Activated CD4-positive, alpha-beta T cell treated with anti-CD3 and anti-CD28 coated beads for 36 hours (primary cell): ENCODE data around the gene SPAAR. TPM values are rescaled to one million over a fixed set of nuclear protein-coding genes. Genes with fewer than 3 reads are reported as not detected.

Source experiments
- ATAC-seq: fragments of 200-7000 bp; cut with Tn5 transposase; one replicate; pipeline ENCODE4 v1.10.0; 2021; ENCODE audit warnings: mild to moderate bottlenecking, moderate library complexity
- CTCF ChIA-PET: fragments of 350-600 bp; sonication (Branson Sonifier 250); formaldehyde crosslinking; loops from one replicate; lab custom pipeline; 2021; ENCODE audit warnings: antibody characterized with exemption; lab: Charles Lee
- POLR2A ChIA-PET: fragments of 350-600 bp; sonication (Branson Sonifier 250); formaldehyde crosslinking; loops from one replicate; lab custom pipeline; 2021; ENCODE audit warnings: antibody characterized with exemption, inconsistent platforms; lab: Charles Lee
- DNase-seq: peaks from one replicate; pipeline ENCODE4 v3.0.0-alpha.2; 2020
- H3K27ac Mint-ChIP-seq: one replicate; pipeline ENCODE4 v1.8.0; 2021; ENCODE audit warnings: mixed read lengths
- H3K27me3 Mint-ChIP-seq: one replicate; pipeline ENCODE4 v1.8.0; 2021; ENCODE audit warnings: mixed read lengths
- H3K36me3 Mint-ChIP-seq: one replicate; pipeline ENCODE4 v1.8.0; 2021; ENCODE audit warnings: low read depth, mixed read lengths
- H3K4me1 Mint-ChIP-seq: one replicate; pipeline ENCODE4 v1.8.0; 2021; ENCODE audit warnings: mixed read lengths
- H3K4me3 Mint-ChIP-seq: one replicate; pipeline ENCODE4 v1.8.0; 2021; ENCODE audit warnings: mild to moderate bottlenecking, moderate library complexity, mixed read lengths
- H3K9me3 Mint-ChIP-seq: one replicate; pipeline ENCODE4 v1.8.0; 2021; ENCODE audit warnings: low read depth, mixed read lengths
- intact Hi-C, 2 experiments: fragments of 100-400 bp; cut with DNase I in 1 of 2; cut with micrococcal nuclease in 1 of 2; formaldehyde crosslinking; loops; one replicate each; pipeline versions ENCODE4 v1.14.2 to v1.15.1; 2022 to 2024; cut with DNase I, micrococcal nuclease
- total RNA-seq, 2 experiments: library from RNA; stranded (reverse); gene quantifications; one replicate each; pipeline ENCODE4 v1.2.3, GENCODE V29; 2021

The SPAAR gene, protein sequence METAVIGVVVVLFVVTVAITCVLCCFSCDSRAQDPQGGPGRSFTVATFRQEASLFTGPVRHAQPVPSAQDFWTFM
- total RNA-seq: not detected

GRCh38 chr9:35909274-35909673 is at the start of gene SPAAR:
TSS of gene SPAAR (plus strand) at chr9:35909490. CDS start at chr9:35910464, 974 bp downstream.
- H3K27me3 Mint-ChIP-seq: no peaks in the 10 kb centered on the region
- no peak within 1 kb of the TSS for H3K4me3 Mint-ChIP-seq
- ChIA-PET POLR2A (no interaction called here), CTCF (no interaction called here)
- H3K27ac Mint-ChIP-seq: peak within 1 kb of the TSS; percentile 16
- H3K9me3 Mint-ChIP-seq: no peaks in the 10 kb centered on the region
- intact Hi-C loops: no loop called here
- H3K4me1 Mint-ChIP-seq: peaks cover 58% of the 10 kb centered on the region
- no peak for ATAC-seq
- H3K36me3 Mint-ChIP-seq: no peaks in the 10 kb centered on the region
- no peak for DNase-seq

GRCh38 chr9:35859990-35860339 is 49.3 kb upstream of the SPAAR start:
- H3K4me3 Mint-ChIP-seq: no peak overlapping the region

DNA sequence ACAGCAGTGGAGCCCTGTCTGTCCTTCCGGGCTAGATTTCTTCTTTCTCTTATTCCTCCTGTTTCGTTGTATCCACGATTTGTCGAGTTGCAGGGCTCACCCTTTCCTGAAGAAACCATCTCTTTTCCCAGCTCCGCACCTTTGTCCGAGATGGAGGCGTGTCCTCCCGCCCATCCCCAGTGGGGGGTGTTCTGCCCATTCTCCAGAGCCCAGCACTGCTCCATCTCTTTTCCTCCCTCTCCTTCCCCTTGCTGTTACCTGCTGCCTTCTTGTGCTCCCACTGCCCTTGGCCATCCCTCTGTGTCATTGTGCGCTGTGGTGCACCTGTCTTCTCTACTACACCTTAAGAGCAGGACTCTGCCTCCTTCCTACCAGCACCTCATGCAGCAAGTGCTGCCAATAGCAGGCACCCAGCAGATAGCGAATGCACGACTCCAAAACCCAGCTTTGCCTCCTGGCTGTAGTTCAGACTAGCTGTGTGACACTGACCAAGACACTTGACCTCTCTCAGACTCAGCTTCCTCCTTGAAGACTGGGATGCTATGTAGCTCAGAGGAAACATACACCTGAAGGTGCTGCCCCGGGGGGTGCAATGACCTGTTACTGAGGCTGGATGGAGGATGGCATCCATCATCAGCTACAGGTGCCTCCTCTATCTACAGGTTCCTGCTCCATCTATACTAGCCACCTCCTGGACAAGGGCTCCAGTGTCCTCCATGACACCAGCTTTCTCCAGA is 48.0 kb upstream of the SPAAR start:
- Mint-ChIP-seq H3K9me3 (no peaks in the 10 kb centered on the region), H3K27ac (no peak overlapping the region), H3K36me3 (no peaks in the 10 kb centered on the region), H3K4me3 (no peak overlapping the region), H3K4me1 (no peaks in the 10 kb centered on the region), H3K27me3 (peaks cover 5% of the 10 kb centered on the region)
- CTCF ChIA-PET: interaction anchor here (0.6 to 2.5 kb wide), 5 partner anchors 17 to 167 kb away, joined by 3 to 8 read pairs (median 3); no protein-coding TSS in a partner anchor
- no peak for ATAC-seq
- intact Hi-C loops: no loop called here
- DNase-seq: no peak
- POLR2A ChIA-PET: no interaction called here

More at GRCh38 chr9:35859990-35860339, 49.3 kb upstream of the SPAAR start:
- no peak overlapping the region for H3K27ac Mint-ChIP-seq
- H3K27me3 Mint-ChIP-seq: peaks cover 5% of the 10 kb centered on the region
- no peak for DNase-seq
- intact Hi-C loops: no loop called here
- no peak for ATAC-seq
- H3K4me1 Mint-ChIP-seq: no peaks in the 10 kb centered on the region
- H3K36me3 Mint-ChIP-seq: no peaks in the 10 kb centered on the region
- POLR2A ChIA-PET: interaction anchor here (0.6 kb wide), 1 partner anchor 699 kb away, joined by 3 read pairs; no protein-coding TSS in a partner anchor
- no peaks in the 10 kb centered on the region for H3K9me3 Mint-ChIP-seq
- CTCF ChIA-PET: interaction anchor here (0.6 to 1.0 kb wide), 3 partner anchors 16 to 139 kb away, joined by 3 to 4 read pairs (median 3); no protein-coding TSS in a partner anchor

GRCh38 chr9:35862328-35862727 is 47.0 kb upstream of the SPAAR start:
- ATAC-seq (no peak), DNase-seq (no peak)
- intact Hi-C loops: no loop called here
- H3K4me3 Mint-ChIP-seq: no peak overlapping the region
- H3K4me1 Mint-ChIP-seq: no peaks in the 10 kb centered on the region
- no peak overlapping the region for H3K27ac Mint-ChIP-seq
- ChIA-PET POLR2A (no interaction called here), CTCF (interaction anchor here (0.7 to 2.5 kb wide), 3 partner anchors 16 to 168 kb away, joined by 3 to 8 read pairs (median 3); no protein-coding TSS in a partner anchor)
- H3K9me3 Mint-ChIP-seq: no peaks in the 10 kb centered on the region
- H3K36me3 Mint-ChIP-seq: no peaks in the 10 kb centered on the region
- peaks cover 5% of the 10 kb centered on the region for H3K27me3 Mint-ChIP-seq

DNA sequence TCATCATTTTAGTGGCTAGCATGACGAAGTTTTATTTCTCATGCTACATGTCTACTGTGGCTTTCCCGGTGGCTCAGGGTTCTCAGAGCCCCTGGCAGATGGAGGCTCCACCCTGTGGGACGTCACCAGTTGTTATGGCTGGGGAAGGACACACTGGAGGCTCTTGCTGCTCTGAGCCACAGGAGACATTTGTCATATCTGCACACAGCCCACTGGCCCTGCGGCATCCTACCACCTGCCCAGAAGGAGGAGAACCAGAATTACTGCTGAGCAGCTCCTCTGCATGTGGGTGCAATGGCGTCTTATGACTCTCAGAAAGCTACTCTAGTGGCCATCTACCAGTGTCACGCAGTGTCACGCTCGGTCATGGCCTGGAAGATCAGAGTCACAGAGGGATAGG is 45.7 kb upstream of the SPAAR start:
- Mint-ChIP-seq H3K4me1 (no peaks in the 10 kb centered on the region), H3K27ac (no peak overlapping the region), H3K4me3 (no peak overlapping the region), H3K36me3 (no peaks in the 10 kb centered on the region), H3K27me3 (peaks cover 5% of the 10 kb centered on the region), H3K9me3 (no peaks in the 10 kb centered on the region)
- no peak for ATAC-seq
- DNase-seq: no peak
- intact Hi-C loops: no loop called here
- POLR2A ChIA-PET: no interaction called here
- CTCF ChIA-PET: interaction anchor here (0.6 to 1.5 kb wide), 2 partner anchors 11 to 77 kb away, joined by 3 to 8 read pairs; no protein-coding TSS in a partner anchor

GRCh38 chr9:35864695-35865255 is 44.5 kb upstream of the SPAAR start:
- no peak overlapping the region for H3K4me3 Mint-ChIP-seq
- DNase-seq: no peak
- peaks cover 5% of the 10 kb centered on the region for H3K27me3 Mint-ChIP-seq
- no peak for ATAC-seq
- intact Hi-C loops: no loop called here
- H3K27ac Mint-ChIP-seq: no peak overlapping the region
- ChIA-PET POLR2A (no interaction called here), CTCF (interaction anchor here (0.7 to 1.5 kb wide), 3 partner anchors 12 to 738 kb away, joined by 3 to 8 read pairs (median 4); no protein-coding TSS in a partner anchor)
- no peaks in the 10 kb centered on the region for H3K4me1 Mint-ChIP-seq
- no peaks in the 10 kb centered on the region for H3K9me3 Mint-ChIP-seq
- H3K36me3 Mint-ChIP-seq: no peaks in the 10 kb centered on the region

GRCh38 chr9:35867538-35867937 is 41.8 kb upstream of the SPAAR start:
- CTCF ChIA-PET: interaction anchor here (0.9 kb wide), 1 partner anchor 77 kb away, joined by 3 read pairs; no protein-coding TSS in a partner anchor
- POLR2A ChIA-PET: no interaction called here
- H3K4me1 Mint-ChIP-seq: no peaks in the 10 kb centered on the region
- no peak overlapping the region for H3K27ac Mint-ChIP-seq
- H3K9me3 Mint-ChIP-seq: no peaks in the 10 kb centered on the region
- no peaks in the 10 kb centered on the region for H3K36me3 Mint-ChIP-seq
- intact Hi-C loops: no loop called here
- no peak overlapping the region for H3K4me3 Mint-ChIP-seq
- no peak for DNase-seq
- ATAC-seq: no peak
- H3K27me3 Mint-ChIP-seq: no peaks in the 10 kb centered on the region

DNA sequence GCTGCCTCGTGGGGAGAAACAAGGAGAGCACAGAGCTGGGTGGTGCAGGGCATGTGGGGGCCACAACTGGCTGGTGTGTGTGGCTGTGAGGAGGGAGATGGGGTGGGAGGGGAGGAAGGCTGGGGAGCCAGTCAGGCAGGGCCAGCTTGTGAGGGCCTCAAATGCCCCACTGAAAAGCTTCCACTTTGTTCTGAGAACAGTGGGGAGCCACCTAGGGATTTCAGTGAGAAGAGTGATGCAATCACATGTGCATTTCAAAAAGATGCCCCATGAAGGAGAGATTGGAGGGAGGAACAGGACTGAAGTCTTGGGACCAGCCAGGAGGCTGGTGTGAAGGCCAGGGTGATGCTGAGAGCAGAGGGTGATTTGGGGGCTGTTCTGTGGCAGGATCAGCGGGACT is 40.4 kb upstream of the SPAAR start:
- no peaks in the 10 kb centered on the region for H3K27me3 Mint-ChIP-seq
- CTCF ChIA-PET: interaction anchor here (2.0 kb wide), 1 partner anchor 13 kb away, joined by 9 read pairs; no protein-coding TSS in a partner anchor

DNA sequence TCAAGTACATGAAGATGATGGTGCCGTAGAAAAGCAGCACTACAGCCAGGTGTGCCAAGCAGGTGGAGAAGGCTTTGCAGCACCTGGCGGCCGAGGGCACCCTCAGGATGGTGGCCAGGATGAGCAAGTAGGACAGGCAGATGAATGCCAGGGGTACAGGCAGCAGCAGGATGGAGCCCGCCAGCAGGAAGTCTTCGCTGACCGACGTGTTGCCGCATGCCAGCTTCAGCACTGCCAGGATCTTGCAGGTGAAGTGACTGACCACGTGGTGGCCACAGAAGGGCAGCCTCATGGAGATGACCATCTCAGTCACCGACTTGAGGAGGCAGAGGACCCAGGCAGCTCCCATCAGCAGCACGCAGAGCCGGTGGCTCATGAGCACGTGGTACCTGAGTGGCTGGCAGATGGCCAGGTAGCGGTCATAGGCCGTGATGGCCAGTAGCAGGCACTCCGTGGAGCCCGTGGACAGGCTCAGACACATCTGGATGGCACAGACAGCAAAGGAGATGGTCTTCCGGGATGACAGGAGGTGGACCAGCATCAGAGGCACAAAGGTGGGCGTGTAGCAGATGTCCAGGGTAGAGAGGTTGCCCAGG is 39.6 kb upstream of the SPAAR start:
- CTCF ChIA-PET: interaction anchor here (2.0 kb wide), 1 partner anchor 13 kb away, joined by 9 read pairs; no protein-coding TSS in a partner anchor
- no peak for DNase-seq
- ATAC-seq: no peak
- no peaks in the 10 kb centered on the region for H3K9me3 Mint-ChIP-seq
- no peaks in the 10 kb centered on the region for H3K27me3 Mint-ChIP-seq
- no peaks in the 10 kb centered on the region for H3K4me1 Mint-ChIP-seq
- no peaks in the 10 kb centered on the region for H3K36me3 Mint-ChIP-seq
- no peak overlapping the region for H3K27ac Mint-ChIP-seq
- POLR2A ChIA-PET: no interaction called here
- H3K4me3 Mint-ChIP-seq: no peak overlapping the region
- intact Hi-C loops: no loop called here

More for the DNA sequence above, 40.4 kb upstream of the SPAAR start:
- no peak overlapping the region for H3K4me3 Mint-ChIP-seq
- H3K4me1 Mint-ChIP-seq: no peaks in the 10 kb centered on the region
- H3K9me3 Mint-ChIP-seq: no peaks in the 10 kb centered on the region
- DNase-seq (no peak), ATAC-seq (no peak)
- no peak overlapping the region for H3K27ac Mint-ChIP-seq
- intact Hi-C loops: no loop called here
- H3K36me3 Mint-ChIP-seq: no peaks in the 10 kb centered on the region
- POLR2A ChIA-PET: no interaction called here

DNA sequence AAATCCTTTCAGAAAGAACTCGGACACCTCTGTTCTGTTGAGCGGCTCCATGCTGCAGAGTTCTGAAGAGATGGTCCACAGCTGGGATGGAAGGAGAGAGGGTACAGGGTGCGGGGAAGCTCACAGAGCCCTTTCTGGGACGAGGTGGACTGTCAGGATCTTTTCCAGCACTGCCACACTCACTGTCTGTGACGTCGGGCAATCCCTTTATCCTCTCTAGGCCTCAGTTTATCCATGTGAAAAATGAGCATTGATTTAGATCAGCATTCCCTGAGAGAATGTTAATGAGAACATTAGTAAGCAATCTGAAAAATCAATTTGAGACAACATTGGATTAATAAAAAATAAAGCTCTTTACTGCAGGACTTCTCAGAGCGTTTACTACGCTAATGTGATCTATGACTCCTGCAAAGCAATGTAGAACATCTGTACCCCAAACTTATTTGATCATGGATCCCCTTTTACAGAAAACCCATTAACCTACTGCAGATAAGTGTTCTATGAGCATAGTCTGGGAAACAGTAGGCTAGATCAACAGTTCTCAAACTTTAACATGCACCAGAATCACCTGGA is 38.9 kb upstream of the SPAAR start, which contains the start of gene OR13J1:
TSS of gene OR13J1 (minus strand) at position 51 of the 573 bp plus-strand sequence. CDS start at position 51, 0 bp downstream.
- Mint-ChIP-seq H3K9me3 (no peaks in the 10 kb centered on the region), H3K4me1 (no peaks in the 10 kb centered on the region), H3K27me3 (no peaks in the 10 kb centered on the region), H3K36me3 (no peaks in the 10 kb centered on the region), H3K27ac (no peak within 1 kb of the TSS), H3K4me3 (no peak within 1 kb of the TSS)
- ATAC-seq (no peak), DNase-seq (no peak)
- ChIA-PET CTCF (no interaction called here), POLR2A (no interaction called here)
- intact Hi-C loops: no loop called here

DNA sequence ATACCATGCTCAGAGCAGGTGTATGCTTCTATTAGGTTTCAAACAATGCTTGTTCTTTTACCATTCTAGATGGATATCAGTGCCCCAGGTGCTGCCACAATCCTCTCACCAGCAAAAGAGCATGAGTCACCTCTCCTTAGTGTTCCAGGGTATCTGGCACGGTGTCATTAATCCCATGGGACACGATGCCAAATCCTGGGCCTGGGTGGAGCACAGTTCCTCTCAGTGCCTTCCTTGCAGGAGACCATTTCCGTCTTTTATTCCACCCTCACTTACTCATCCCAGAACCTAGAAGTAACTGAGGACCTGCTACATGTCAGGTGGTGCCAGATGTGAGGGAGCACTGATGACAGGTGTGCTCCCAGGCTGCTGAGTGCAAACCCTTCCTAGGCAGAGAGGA is 37.7 kb upstream of the SPAAR start:
- DNase-seq (no peak), ATAC-seq (no peak)
- Mint-ChIP-seq H3K9me3 (no peaks in the 10 kb centered on the region), H3K27me3 (no peaks in the 10 kb centered on the region), H3K4me3 (no peak overlapping the region), H3K36me3 (no peaks in the 10 kb centered on the region), H3K27ac (no peak overlapping the region), H3K4me1 (no peaks in the 10 kb centered on the region)
- POLR2A ChIA-PET: no interaction called here
- CTCF ChIA-PET: interaction anchor here (0.8 kb wide), 1 partner anchor 10 kb away, joined by 5 read pairs; no protein-coding TSS in a partner anchor
- intact Hi-C loops: no loop called here
